GM10248 (cell line): ENCODE results near the gene ZC3H18.

Experiments
- CTCF ChIA-PET: fragments of 300-600 bp; sonication (Branson Sonifier 250); formaldehyde crosslinking; extraction: SDS; loops from one replicate; lab custom pipeline; 2021; ENCODE audit warnings: antibody characterized with exemption; lab: Yijun Ruan, JAX
- POLR2A ChIA-PET: fragments of 350-650 bp; sonication (Branson Sonifier 250); formaldehyde crosslinking; extraction: SDS; loops from one replicate; lab custom pipeline; 2020; ENCODE audit warnings: antibody characterized with exemption; lab: Yijun Ruan, JAX
- DNase-seq: peaks from one replicate; pipeline ENCODE4 v3.0.0; 2012; ENCODE audit errors: extremely low spot score
- CTCF ChIP-seq: IDR thresholded peaks from 2 replicates; pipeline ENCODE4 v1.5.1; 2012; ENCODE audit warnings: mild to moderate bottlenecking, low read depth; ENCODE audit errors: extremely low read depth, missing control alignments, control extremely low read depth

ZC3H18 gene

DNA sequence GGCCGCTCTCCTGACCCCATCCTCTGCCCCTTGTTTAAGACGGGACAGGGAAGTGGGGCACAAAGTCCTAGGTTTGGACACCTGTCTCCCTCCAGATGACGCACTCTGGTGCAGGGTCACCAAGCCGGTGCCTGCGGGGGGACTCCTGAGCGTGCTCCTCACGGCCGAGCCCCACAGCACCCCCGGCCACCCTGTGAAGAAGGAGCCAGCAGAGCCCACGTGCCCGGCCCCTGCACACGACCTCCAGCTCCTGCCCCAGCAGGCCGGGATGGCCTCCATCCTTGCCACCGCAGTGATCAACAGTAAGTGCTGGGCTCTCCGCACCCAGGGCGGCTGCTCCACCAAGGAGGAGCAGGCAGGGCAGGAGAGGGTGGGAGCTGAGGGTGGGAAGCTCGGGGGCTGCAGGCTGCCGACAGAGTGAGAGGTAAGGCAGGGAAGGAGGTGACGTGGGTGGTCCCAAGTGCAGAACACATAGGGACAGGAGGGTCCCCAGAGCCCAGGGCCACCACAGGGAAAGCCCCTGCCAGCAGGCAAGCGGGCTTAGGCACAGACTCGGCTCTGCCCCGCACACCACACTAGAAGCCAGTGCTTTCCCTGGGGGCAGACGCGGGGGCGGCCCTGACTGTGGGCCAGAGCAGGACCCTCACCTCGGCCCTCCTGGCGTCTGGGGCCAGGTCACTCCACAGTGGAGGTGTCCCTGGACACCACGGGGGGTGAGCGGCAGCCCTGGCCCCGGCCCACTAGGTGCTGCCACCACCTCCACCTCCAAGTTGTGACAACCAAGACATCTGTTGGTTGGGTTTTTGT, 42.1 kb upstream of the ZC3H18 start:
- TF ChIP-seq CTCF, result no peak
- no peak for DNase-seq
- ChIA-PET CTCF (no interaction called here), POLR2A (no interaction called here)

DNA sequence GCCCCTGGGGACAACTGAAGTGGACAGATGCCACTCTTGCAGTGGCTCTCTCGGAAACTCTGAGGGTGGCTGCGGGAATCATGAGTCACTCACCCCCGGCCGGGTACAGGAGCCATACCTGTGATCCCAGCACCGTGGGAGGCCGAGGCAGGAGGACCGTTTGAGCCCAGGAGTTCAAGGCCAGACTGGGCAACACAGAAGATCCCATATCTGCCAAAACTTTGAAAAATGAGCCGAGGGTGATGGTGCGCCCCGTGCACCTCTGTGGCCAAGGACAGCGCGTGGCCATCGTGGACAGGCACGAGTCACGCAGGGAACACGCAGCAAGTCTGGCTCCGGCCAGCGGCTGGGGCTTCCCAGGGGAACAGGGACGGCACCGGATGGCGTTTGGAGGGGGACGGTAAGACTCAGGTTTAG, 41.3 kb upstream of the ZC3H18 start:
- TF ChIP-seq CTCF, result no peak
- ChIA-PET POLR2A (no interaction called here), CTCF (no interaction called here)
- DNase-seq, result no peak

DNA sequence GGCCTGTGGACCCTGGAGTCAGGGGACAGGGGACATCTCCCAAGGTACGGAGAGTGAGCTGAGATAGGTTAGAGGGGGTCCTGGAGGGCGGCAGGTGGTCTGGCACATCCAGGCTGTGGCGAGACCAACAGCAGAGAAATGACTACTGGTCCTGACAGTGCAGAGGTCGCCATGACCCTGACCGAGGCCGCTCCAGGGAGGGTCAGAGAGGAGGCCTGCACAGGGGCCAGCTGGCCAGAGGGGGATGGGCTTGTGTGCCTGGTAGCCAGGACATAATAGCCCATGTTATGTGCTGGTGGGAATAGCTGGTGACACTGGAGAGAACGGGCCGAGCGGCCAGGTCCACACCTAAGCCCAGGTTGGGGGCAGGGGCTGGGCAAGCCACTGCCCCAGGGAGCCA, 40.6 kb upstream of the ZC3H18 start:
- TF ChIP-seq CTCF, result no peak
- ChIA-PET CTCF (no interaction called here), POLR2A (no interaction called here)
- DNase-seq, result no peak

GRCh38 chr16:88530051-88530857, 39.9 kb upstream of the ZC3H18 start:
- DNase-seq, result no peak
- ChIA-PET CTCF (no interaction called here), POLR2A (no interaction called here)
- no peak for TF ChIP-seq CTCF

GRCh38 chr16:88530858-88531203, 39.4 kb upstream of the ZC3H18 start:
- no peak for TF ChIP-seq CTCF
- ChIA-PET POLR2A (no interaction called here), CTCF (no interaction called here)
- DNase-seq, result no peak

DNA sequence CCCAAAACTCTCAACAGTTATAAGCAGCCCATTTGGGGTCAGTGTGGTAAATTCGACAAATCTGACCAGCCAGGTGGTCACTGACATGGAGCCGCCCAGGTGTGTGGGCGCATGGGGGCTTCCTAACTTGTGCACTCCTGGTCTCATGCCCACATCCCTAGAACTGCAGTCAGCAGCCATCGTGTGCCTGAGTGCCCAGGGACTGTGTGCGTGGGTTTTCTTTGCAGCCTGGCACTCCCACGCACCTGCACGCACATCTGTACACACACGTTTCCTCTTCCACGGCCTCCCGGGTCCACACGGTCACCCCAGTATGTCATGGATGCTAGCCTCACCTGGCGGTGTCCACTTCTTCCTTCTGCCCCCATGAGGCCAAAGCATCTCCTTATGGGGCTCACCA, 38.9 kb upstream of the ZC3H18 start:
- no peak for DNase-seq
- ChIA-PET CTCF (no interaction called here), POLR2A (no interaction called here)
- TF ChIP-seq CTCF, result no peak
